CD8-positive, alpha-beta memory T cell (primary cell): ENCODE data around the gene MSI2. TPM values are rescaled to one million over a fixed set of nuclear protein-coding genes. Genes with fewer than 3 reads are reported as not detected.

Source experiments
- CTCF ChIA-PET: fragments of 350-600 bp; sonication (Branson Sonifier 250); formaldehyde crosslinking; loops from one replicate; lab custom pipeline; 2021; ENCODE audit warnings: antibody characterized with exemption; lab: Charles Lee
- POLR2A ChIA-PET: fragments of 350-600 bp; sonication (Branson Sonifier 250); formaldehyde crosslinking; loops from one replicate; lab custom pipeline; 2021; ENCODE audit warnings: antibody characterized with exemption; lab: Charles Lee
- DNase-seq, 5 donors: peaks; one replicate each; pipeline versions ENCODE4 v3.0.0 to v3.0.0-alpha.2; 2020 to 2022; ENCODE audit warnings: mixed read lengths in 1 of 5
- H3K27ac ChIP-seq: one replicate; pipeline ENCODE4 v1.7.0; 2013; ENCODE audit warnings: low read depth, mild to moderate bottlenecking, low read length, moderate library complexity
- H3K27me3 ChIP-seq: 2 replicates; pipeline ENCODE4 v1.7.0; 2013; ENCODE audit warnings: low read length, mild to moderate bottlenecking; ENCODE audit not compliant: insufficient read depth, poor library complexity, severe bottlenecking
- H3K36me3 ChIP-seq: 2 replicates; pipeline ENCODE4 v1.7.0; 2013; ENCODE audit warnings: mild to moderate bottlenecking, low read length, moderate library complexity; ENCODE audit not compliant: insufficient read depth
- H3K4me1 ChIP-seq: 2 replicates; pipeline ENCODE4 v1.7.0; 2013; ENCODE audit warnings: mild to moderate bottlenecking, low read length, moderate library complexity; ENCODE audit not compliant: insufficient read depth
- H3K4me3 ChIP-seq: 2 replicates; pipeline ENCODE4 v1.7.0; 2013; ENCODE audit warnings: mild to moderate bottlenecking, low read length
- H3K9me3 ChIP-seq: 2 replicates; pipeline ENCODE4 v1.7.0; 2013; ENCODE audit warnings: mild to moderate bottlenecking, low read length
- H3K27ac Mint-ChIP-seq, 8 donors: one replicate each; pipeline ENCODE4 v1.8.0; 2020 to 2021; ENCODE audit warnings: mixed read lengths in 8 of 8, mild to moderate bottlenecking in 6 of 8, inconsistent platforms in 3 of 8, moderate library complexity in 3 of 8
- H3K27me3 Mint-ChIP-seq, 2 donors: one replicate each; pipeline ENCODE4 v1.8.0; 2020 to 2021; ENCODE audit warnings: mixed read lengths in 2 of 2, mild to moderate bottlenecking in 1 of 2, moderate library complexity in 1 of 2
- H3K36me3 Mint-ChIP-seq, 3 donors: one replicate each; pipeline ENCODE4 v1.8.0; 2020 to 2021; ENCODE audit warnings: mixed read lengths in 3 of 3, inconsistent platforms in 1 of 3, mild to moderate bottlenecking in 1 of 3
- H3K4me1 Mint-ChIP-seq, 3 donors: one replicate each; pipeline ENCODE4 v1.8.0; 2020 to 2021; ENCODE audit warnings: mixed read lengths in 3 of 3, inconsistent platforms in 1 of 3, mild to moderate bottlenecking in 1 of 3
- H3K4me3 Mint-ChIP-seq, 7 donors: one replicate each; pipeline ENCODE4 v1.8.0; 2020 to 2021; ENCODE audit warnings: mixed read lengths in 7 of 7, mild to moderate bottlenecking in 6 of 7, moderate library complexity in 4 of 7, inconsistent platforms in 2 of 7
- H3K9me3 Mint-ChIP-seq, 5 donors: one replicate each; pipeline ENCODE4 v1.8.0; 2020 to 2022; ENCODE audit warnings: mixed read lengths in 5 of 5, mild to moderate bottlenecking in 3 of 5, moderate library complexity in 2 of 5, inconsistent platforms in 1 of 5
- polyA plus RNA-seq: library from polyadenylated mRNA; unstranded; fragments of 300-500 nt; fragmentation: Illumina TruSeq; gene quantifications from one replicate; pipeline ENCODE4 v1.2.3, GENCODE V29; 2021
- total RNA-seq, 2 experiments: library from RNA; stranded (reverse); gene quantifications; one replicate each; pipeline ENCODE4 v1.2.3, GENCODE V29; 2021

MSI2 gene
- total and polyA plus RNA-seq, 3 experiments from 2014 or later = 2.3 to 58.0 (median 57.1) TPM

DNA sequence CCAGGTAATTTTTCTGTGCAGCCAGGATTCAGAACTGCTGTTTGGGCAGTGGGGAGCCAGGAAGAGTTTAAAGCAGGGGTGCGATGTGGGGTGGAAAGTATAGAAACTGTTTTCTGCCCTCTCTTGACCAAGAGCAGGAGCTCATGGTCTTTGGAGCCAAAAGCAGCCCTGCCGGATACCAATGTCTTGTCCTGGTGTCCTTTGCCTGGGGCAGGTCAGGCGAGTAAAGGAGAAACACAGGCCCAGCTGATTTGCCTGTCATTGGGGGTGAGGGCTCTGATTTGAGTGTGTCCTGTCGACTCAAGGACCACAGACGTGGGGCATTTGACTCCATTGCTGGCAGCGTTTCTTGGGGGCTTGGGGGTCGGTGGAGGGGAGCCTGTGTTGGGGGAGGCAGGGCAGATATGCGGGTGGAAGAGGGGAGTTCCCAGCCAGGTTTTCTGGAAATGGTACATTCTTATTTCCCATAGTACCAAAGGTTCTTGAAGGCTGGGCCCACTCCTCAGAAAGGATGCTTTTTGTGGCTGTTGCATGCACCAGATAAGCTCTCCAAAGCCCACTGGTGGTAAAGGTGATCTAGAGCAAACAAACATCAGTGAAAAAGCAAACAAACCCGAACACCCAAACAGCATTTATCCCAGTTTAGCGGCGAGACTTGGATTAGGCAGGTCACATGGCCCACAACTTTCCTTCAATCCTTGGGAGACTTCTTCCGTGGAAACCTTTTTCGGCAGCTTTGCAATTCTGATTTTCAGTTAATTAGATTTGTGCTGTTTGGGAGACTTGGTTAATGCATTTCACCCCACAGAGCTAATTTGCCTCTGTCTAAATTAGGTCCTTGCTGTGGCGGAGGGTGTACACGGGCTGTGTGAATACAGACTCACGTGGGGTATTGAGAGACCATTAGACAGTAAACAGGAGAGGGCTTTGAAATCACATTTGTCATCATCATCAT is 59.0 kb downstream of the MSI2 start:
- no peak for DNase-seq
- H3K4me1 Mint-ChIP-seq = peaks cover 23 to 60% (median 52%) of the 10 kb centered on the region in 3 donors
- no peaks in the 10 kb centered on the region for H3K27me3 Mint-ChIP-seq
- H3K9me3 Mint-ChIP-seq = no peaks in the 10 kb centered on the region
- no peak overlapping the region for H3K4me3 Mint-ChIP-seq
- Histone ChIP-seq H3K4me1 (no peaks in the 10 kb centered on the region), H3K36me3 (no peaks in the 10 kb centered on the region), H3K4me3 (no peak overlapping the region), H3K27me3 (no peaks in the 10 kb centered on the region), H3K27ac (no peak overlapping the region), H3K9me3 (no peaks in the 10 kb centered on the region)
- H3K36me3 Mint-ChIP-seq = peaks cover 0 to 42% (median 11%) of the 10 kb centered on the region in 3 donors
- H3K27ac Mint-ChIP-seq = peak overlapping the region in 2 of 8 donors; percentile 37 to 50
- CTCF ChIA-PET = no interaction called here
- POLR2A ChIA-PET = interaction anchor here (0.5 to 0.6 kb wide), 2 partner anchors 16 to 120 kb away, joined by 3 read pairs; no protein-coding TSS in a partner anchor

DNA sequence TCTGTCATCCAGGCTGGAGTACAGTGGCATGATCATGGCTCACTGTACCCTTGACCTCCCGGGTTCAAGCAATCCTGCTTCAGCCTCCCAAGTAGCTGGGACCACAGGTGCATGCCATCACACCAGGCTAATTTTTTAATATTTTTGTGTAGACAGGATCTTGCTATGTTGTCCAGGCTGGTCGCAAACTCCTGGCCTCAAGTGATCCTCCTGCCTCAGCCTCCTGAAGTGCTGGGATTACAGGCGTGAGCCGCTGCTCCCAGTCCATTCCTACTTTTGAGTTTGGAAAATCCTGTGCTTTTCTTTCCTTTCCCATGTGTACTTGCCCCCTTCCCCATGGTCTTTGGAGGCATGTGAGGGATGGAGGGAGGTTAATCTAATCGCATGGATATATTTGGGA is 60.0 kb downstream of the MSI2 start:
- Mint-ChIP-seq H3K27ac (peak overlapping the region in 1 of 8 donors; percentile 17), H3K4me1 (peaks cover 17 to 62% (median 44%) of the 10 kb centered on the region in 3 donors), H3K9me3 (no peaks in the 10 kb centered on the region), H3K4me3 (no peak overlapping the region), H3K36me3 (peaks cover 0 to 31% (median 7%) of the 10 kb centered on the region in 3 donors), H3K27me3 (no peaks in the 10 kb centered on the region)
- Histone ChIP-seq H3K4me3 (no peak overlapping the region), H3K9me3 (no peaks in the 10 kb centered on the region), H3K36me3 (no peaks in the 10 kb centered on the region), H3K4me1 (no peaks in the 10 kb centered on the region), H3K27me3 (no peaks in the 10 kb centered on the region), H3K27ac (no peak overlapping the region)
- ChIA-PET POLR2A (interaction anchor here (0.6 kb wide), 1 partner anchor 15 kb away, joined by 3 read pairs; no protein-coding TSS in a partner anchor), CTCF (no interaction called here)
- DNase-seq = no peak

DNA sequence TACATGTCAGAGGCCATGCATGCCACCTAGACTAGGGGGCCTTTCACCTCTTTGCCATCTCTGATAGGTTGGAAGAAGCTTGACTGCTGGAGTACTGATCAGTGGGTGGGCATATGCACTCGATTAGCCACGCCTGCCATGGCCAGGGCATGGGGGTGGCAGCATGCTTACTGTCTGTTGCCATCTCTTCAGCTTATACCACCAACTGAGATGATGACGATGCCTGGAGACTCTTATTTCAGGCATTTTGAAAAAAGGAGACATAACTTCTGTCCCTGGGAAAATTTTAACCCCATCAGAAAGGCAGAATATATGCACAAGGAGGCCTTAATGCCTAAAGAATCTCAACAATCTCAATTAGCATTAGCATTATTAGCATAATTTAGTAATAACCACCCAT is 60.8 kb downstream of the MSI2 start:
- no peak overlapping the region for H3K27ac Mint-ChIP-seq
- CTCF ChIA-PET = interaction anchor here (1.5 kb wide), 1 partner anchor 18 kb away, joined by 3 read pairs; no protein-coding TSS in a partner anchor

DNA sequence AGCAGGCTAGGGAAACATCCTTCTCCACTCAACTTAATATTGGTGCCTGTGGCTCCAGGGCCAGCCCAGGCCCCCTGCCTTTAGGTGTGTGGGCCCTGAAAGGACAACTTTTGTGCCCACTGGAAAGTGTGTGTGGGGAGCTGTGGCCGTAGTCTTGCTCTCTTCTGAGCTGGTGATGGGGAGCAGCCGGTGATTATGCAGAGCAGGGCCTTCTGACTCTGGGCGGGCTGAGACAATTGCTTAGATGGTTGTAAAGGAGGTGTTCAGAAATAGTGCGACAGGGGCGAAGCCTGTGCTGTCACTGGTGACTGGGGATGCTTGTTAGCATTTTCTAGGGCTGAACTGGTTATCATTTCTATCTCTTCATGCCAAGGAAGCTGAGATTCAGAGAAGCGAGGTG is 62.6 kb downstream of the MSI2 start:
- H3K4me1 Mint-ChIP-seq = peaks cover 16 to 65% (median 32%) of the 10 kb centered on the region in 3 donors
- H3K9me3 Mint-ChIP-seq = no peaks in the 10 kb centered on the region
- Histone ChIP-seq H3K27me3 (no peaks in the 10 kb centered on the region), H3K36me3 (no peaks in the 10 kb centered on the region), H3K4me1 (no peaks in the 10 kb centered on the region), H3K27ac (no peak overlapping the region), H3K9me3 (no peaks in the 10 kb centered on the region), H3K4me3 (no peak overlapping the region)
- ChIA-PET POLR2A (no interaction called here), CTCF (no interaction called here)
- H3K27ac Mint-ChIP-seq = peak overlapping the region in 4 of 8 donors; percentile 17 to 86 (median 39)
- H3K27me3 Mint-ChIP-seq = no peaks in the 10 kb centered on the region
- DNase-seq = no peak
- no peak overlapping the region for H3K4me3 Mint-ChIP-seq
- peaks cover 0 to 28% (median 4%) of the 10 kb centered on the region in 3 donors for H3K36me3 Mint-ChIP-seq

More for the DNA sequence above, 60.8 kb downstream of the MSI2 start:
- Histone ChIP-seq H3K4me3 (no peak overlapping the region), H3K9me3 (no peaks in the 10 kb centered on the region), H3K27me3 (no peaks in the 10 kb centered on the region), H3K27ac (no peak overlapping the region), H3K4me1 (no peaks in the 10 kb centered on the region), H3K36me3 (no peaks in the 10 kb centered on the region)
- POLR2A ChIA-PET = no interaction called here
- DNase-seq = no peak
- H3K27me3 Mint-ChIP-seq = no peaks in the 10 kb centered on the region
- peaks cover 17 to 61% (median 40%) of the 10 kb centered on the region in 3 donors for H3K4me1 Mint-ChIP-seq
- no peak overlapping the region for H3K4me3 Mint-ChIP-seq
- H3K9me3 Mint-ChIP-seq = no peaks in the 10 kb centered on the region
- peaks cover 0 to 25% (median 7%) of the 10 kb centered on the region in 3 donors for H3K36me3 Mint-ChIP-seq

DNA sequence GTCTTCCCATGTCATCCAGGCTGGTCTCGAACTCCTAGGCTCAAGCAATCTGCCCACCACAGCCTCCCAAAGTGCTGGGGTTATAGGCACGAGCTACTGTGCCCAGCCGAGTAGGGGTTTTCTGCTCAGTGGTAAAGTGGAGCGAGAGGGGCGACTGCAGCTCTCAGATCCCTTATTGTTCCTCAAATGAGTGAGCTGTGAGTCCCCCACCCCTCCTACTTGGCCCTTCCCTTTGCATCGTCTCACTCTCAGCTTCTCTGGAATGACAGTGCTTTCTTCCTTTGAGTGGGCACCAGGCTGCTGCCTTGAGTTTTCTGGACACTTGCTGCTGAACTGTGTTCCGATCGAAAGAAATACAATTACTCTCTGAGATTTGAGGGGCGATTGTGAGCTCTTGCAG is 63.5 kb downstream of the MSI2 start:
- Mint-ChIP-seq H3K4me1 (peaks cover 17 to 65% (median 32%) of the 10 kb centered on the region in 3 donors), H3K27ac (peak overlapping the region in 1 of 8 donors; percentile 2), H3K9me3 (no peaks in the 10 kb centered on the region), H3K27me3 (no peaks in the 10 kb centered on the region), H3K36me3 (peaks cover 0 to 34% (median 6%) of the 10 kb centered on the region in 3 donors), H3K4me3 (no peak overlapping the region)
- Histone ChIP-seq H3K36me3 (no peaks in the 10 kb centered on the region), H3K4me1 (no peaks in the 10 kb centered on the region), H3K27me3 (no peaks in the 10 kb centered on the region), H3K9me3 (no peaks in the 10 kb centered on the region), H3K4me3 (no peak overlapping the region), H3K27ac (no peak overlapping the region)
- CTCF ChIA-PET = no interaction called here
- POLR2A ChIA-PET = interaction anchor here (0.6 kb wide), 1 partner anchor 63 kb away, joined by 3 read pairs; no protein-coding TSS in a partner anchor
- no peak for DNase-seq

DNA sequence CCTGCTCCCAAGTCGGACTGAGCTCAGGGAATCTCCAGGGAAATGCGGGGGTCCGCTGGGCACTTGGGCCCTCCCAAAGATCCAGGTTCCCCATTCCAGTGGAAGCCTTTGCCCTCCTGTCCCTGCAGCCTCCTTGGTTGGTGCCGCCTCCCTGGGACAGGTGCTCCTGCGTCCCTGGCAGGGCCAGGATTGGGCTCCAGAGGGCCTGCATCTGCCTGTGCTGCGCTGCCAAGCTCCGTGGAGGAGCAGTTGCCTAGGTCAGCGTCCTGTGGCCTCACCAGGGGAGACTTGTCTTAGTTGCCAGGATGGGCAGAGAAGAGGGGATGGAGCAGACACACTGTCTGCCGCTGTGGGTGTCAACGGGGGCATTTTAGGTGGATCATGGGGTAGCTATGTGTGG is 67.1 kb downstream of the MSI2 start:
- Histone ChIP-seq H3K27me3 (no peaks in the 10 kb centered on the region), H3K9me3 (no peaks in the 10 kb centered on the region), H3K4me1 (no peaks in the 10 kb centered on the region), H3K27ac (no peak overlapping the region), H3K36me3 (no peaks in the 10 kb centered on the region), H3K4me3 (no peak overlapping the region)
- H3K9me3 Mint-ChIP-seq = no peaks in the 10 kb centered on the region
- H3K27me3 Mint-ChIP-seq = no peaks in the 10 kb centered on the region
- H3K36me3 Mint-ChIP-seq = peaks cover 6 to 40% (median 9%) of the 10 kb centered on the region in 3 donors
- no peak for DNase-seq
- H3K4me3 Mint-ChIP-seq = no peak overlapping the region
- POLR2A ChIA-PET = no interaction called here
- CTCF ChIA-PET = no interaction called here
- peak overlapping the region in 1 of 8 donors; percentile 24 for H3K27ac Mint-ChIP-seq
- peaks cover 34 to 66% (median 37%) of the 10 kb centered on the region in 3 donors for H3K4me1 Mint-ChIP-seq

DNA sequence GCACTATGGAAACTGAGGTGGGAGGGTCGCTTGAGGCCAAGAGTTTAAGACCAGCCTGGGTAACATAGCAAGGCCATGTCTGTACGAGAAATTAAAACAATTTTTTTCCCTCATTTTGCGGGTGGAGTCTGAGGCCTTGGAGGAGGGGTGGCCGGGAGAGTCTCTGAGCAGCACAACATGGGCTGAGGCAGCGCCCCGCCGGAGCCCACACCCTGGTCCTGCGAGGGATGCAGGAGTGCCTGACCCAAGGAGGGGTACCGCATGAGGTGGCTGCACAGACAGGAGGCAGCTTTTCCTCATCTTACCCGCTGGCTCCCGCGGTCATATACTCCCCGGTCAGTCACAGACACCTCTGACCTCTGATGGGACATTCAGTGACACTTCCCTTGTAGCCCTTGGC is 67.7 kb downstream of the MSI2 start:
- ChIA-PET POLR2A (no interaction called here), CTCF (no interaction called here)
- Histone ChIP-seq H3K4me3 (no peak overlapping the region), H3K27me3 (no peaks in the 10 kb centered on the region), H3K4me1 (no peaks in the 10 kb centered on the region), H3K36me3 (no peaks in the 10 kb centered on the region), H3K9me3 (no peaks in the 10 kb centered on the region), H3K27ac (no peak overlapping the region)
- no peaks in the 10 kb centered on the region for H3K9me3 Mint-ChIP-seq
- H3K27ac Mint-ChIP-seq = peak overlapping the region in 1 of 8 donors; percentile 36
- peaks cover 6 to 35% (median 9%) of the 10 kb centered on the region in 3 donors for H3K36me3 Mint-ChIP-seq
- H3K27me3 Mint-ChIP-seq = no peaks in the 10 kb centered on the region
- peaks cover 31 to 66% (median 38%) of the 10 kb centered on the region in 3 donors for H3K4me1 Mint-ChIP-seq
- no peak for DNase-seq
- no peak overlapping the region for H3K4me3 Mint-ChIP-seq

DNA sequence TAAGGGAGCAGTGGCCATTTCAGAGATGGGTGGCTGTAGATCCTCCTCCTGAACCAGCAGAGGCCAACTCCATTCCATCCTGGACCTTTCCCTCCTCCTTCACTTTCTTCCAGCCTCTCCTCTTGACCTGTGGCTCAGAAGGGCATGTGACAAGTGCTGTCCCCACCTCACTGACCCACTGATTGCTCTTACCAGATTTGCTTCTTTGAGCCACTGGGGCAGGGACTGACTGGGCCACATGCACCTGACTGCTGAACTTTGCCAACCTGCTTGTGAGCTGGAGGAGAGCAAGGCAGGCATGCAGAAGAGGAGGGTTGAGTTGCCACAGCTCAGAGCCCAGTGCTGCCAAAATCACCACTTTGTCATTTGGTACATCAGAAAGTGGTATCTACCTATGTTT is 68.3 kb downstream of the MSI2 start:
- peak overlapping the region in 2 of 8 donors; percentile 62 to 63 for H3K27ac Mint-ChIP-seq
- no peaks in the 10 kb centered on the region for H3K9me3 ChIP-seq
- H3K4me1 ChIP-seq = no peaks in the 10 kb centered on the region
- ChIA-PET POLR2A (no interaction called here), CTCF (no interaction called here)
- no peaks in the 10 kb centered on the region for H3K9me3 Mint-ChIP-seq
- no peak overlapping the region for H3K4me3 Mint-ChIP-seq
- no peak overlapping the region for H3K27ac ChIP-seq
- peaks cover 29 to 63% (median 38%) of the 10 kb centered on the region in 3 donors for H3K4me1 Mint-ChIP-seq
- no peaks in the 10 kb centered on the region for H3K27me3 Mint-ChIP-seq
- peaks cover 6 to 34% (median 9%) of the 10 kb centered on the region in 3 donors for H3K36me3 Mint-ChIP-seq
- no peak overlapping the region for H3K4me3 ChIP-seq
- no peaks in the 10 kb centered on the region for H3K27me3 ChIP-seq
- H3K36me3 ChIP-seq = no peaks in the 10 kb centered on the region
- no peak for DNase-seq
